CD4-positive, alpha-beta memory T cell (primary cell): ENCODE measurements around the gene KRTAP5-2. TPM values are rescaled to one million over a fixed set of nuclear protein-coding genes. Genes with fewer than 3 reads are reported as not detected.
"Not testable (repeated sequence)": the region's sequence is repeated elsewhere in the genome, so short reads cannot be mapped to it uniquely, and the experiment has no call there.

Experiments used
- CTCF ChIA-PET: fragments of 350-600 bp; sonication (Branson Sonifier 250); formaldehyde crosslinking; loops from one replicate; lab custom pipeline; 2021; ENCODE audit warnings: inconsistent platforms; ENCODE audit not compliant: partially characterized antibody; lab: Charles Lee
- POLR2A ChIA-PET: fragments of 350-600 bp; sonication (Branson Sonifier 250); formaldehyde crosslinking; loops from one replicate; lab custom pipeline; 2021; ENCODE audit not compliant: partially characterized antibody; lab: Charles Lee
- DNase-seq, 5 donors: peaks; one replicate each; pipeline versions ENCODE4 v3.0.0 to v3.0.0-alpha.2; 2020 to 2022; ENCODE audit warnings: mixed read lengths in 1 of 5
- H3K27ac ChIP-seq: one replicate; pipeline ENCODE4 v1.7.0; 2013; ENCODE audit warnings: low read depth, low read length
- H3K27me3 ChIP-seq: 2 replicates; pipeline ENCODE4 v1.7.0; 2013; ENCODE audit warnings: mild to moderate bottlenecking, low read length, moderate library complexity; ENCODE audit not compliant: insufficient read depth
- H3K36me3 ChIP-seq: 2 replicates; pipeline ENCODE4 v1.7.0; 2013; ENCODE audit warnings: mild to moderate bottlenecking, low read length, moderate library complexity; ENCODE audit not compliant: insufficient read depth
- H3K4me1 ChIP-seq: 2 replicates; pipeline ENCODE4 v1.7.0; 2013; ENCODE audit warnings: mild to moderate bottlenecking, low read length, moderate library complexity; ENCODE audit not compliant: insufficient read depth
- H3K4me3 ChIP-seq, 2 donors: one replicate each; pipeline ENCODE4 v1.7.0; 2013; ENCODE audit warnings: low read length in 2 of 2, mild to moderate bottlenecking in 1 of 2
- H3K9me3 ChIP-seq, 2 donors: one replicate each; pipeline ENCODE4 v1.7.0; 2013; ENCODE audit warnings: low read length in 2 of 2, control low read depth in 1 of 2; ENCODE audit not compliant: control insufficient read depth in 1 of 2
- H3K27ac Mint-ChIP-seq, 7 donors: one replicate each; pipeline ENCODE4 v1.8.0; 2020 to 2021; ENCODE audit warnings: mixed read lengths in 7 of 7, mild to moderate bottlenecking in 6 of 7, inconsistent platforms in 3 of 7, moderate library complexity in 3 of 7
- H3K27me3 Mint-ChIP-seq, 2 donors: one replicate each; pipeline ENCODE4 v1.8.0; 2020 to 2021; ENCODE audit warnings: mixed read lengths in 2 of 2
- H3K36me3 Mint-ChIP-seq, 2 donors: one replicate each; pipeline ENCODE4 v1.8.0; 2020 to 2021; ENCODE audit warnings: mixed read lengths in 2 of 2, inconsistent platforms in 1 of 2, mild to moderate bottlenecking in 1 of 2
- H3K4me1 Mint-ChIP-seq, 4 donors: one replicate each; pipeline ENCODE4 v1.8.0; 2020 to 2021; ENCODE audit warnings: mixed read lengths in 4 of 4, mild to moderate bottlenecking in 1 of 4
- H3K4me3 Mint-ChIP-seq, 8 donors: one replicate each; pipeline ENCODE4 v1.8.0; 2020 to 2021; ENCODE audit warnings: mixed read lengths in 8 of 8, mild to moderate bottlenecking in 7 of 8, moderate library complexity in 6 of 8, inconsistent platforms in 3 of 8
- H3K9me3 Mint-ChIP-seq, 8 donors: one replicate each; pipeline ENCODE4 v1.8.0; 2020 to 2021; ENCODE audit warnings: mixed read lengths in 8 of 8, mild to moderate bottlenecking in 5 of 8, inconsistent platforms in 3 of 8, moderate library complexity in 1 of 8
- intact Hi-C: fragments of 100-400 bp; cut with micrococcal nuclease; formaldehyde crosslinking; loops from one replicate; pipeline ENCODE4 v1.15.1; 2023
- polyA plus RNA-seq, 2 donors: library from polyadenylated mRNA; unstranded; fragments of 300-500 nt; fragmentation: Illumina TruSeq; gene quantifications; one replicate each; pipeline ENCODE4 v1.2.3, GENCODE V29; 2021
- total RNA-seq, 2 experiments: library from RNA; stranded (reverse); gene quantifications; one replicate each; pipeline ENCODE4 v1.2.3, GENCODE V29; 2021

Gene KRTAP5-2
- total and polyA plus RNA-seq, 4 experiments from 2014 or later, result not detected

- ChIA-PET POLR2A (interaction anchor here (1.0 kb wide), 1 partner anchor 9 kb away, joined by 4 read pairs; no protein-coding TSS in a partner anchor), CTCF (interaction anchor here (0.7 to 6.4 kb wide), 13 partner anchors 10 to 210 kb away, joined by 3 to 53 read pairs (median 4); partner anchors contain the start of genes KRTAP5-1 and KRTAP5-5)
- Mint-ChIP-seq H3K4me1 (peaks cover 11 to 30% (median 13%) of the 10 kb centered on the region in 4 donors), H3K27me3 (peaks cover 8 to 14% of the 10 kb centered on the region in 2 donors), H3K27ac (peak overlapping the region in 1 of 7 donors; percentile 18)
- intact Hi-C loops, result loop anchor here (2.0 kb wide), 1 partner anchor 33 kb away; the partner anchor contains the start of gene KRTAP5-5
- not testable (repeated sequence) for H3K27ac ChIP-seq, H3K4me1 ChIP-seq, H3K4me3 ChIP-seq, H3K9me3 Mint-ChIP-seq, H3K36me3 ChIP-seq, H3K4me3 Mint-ChIP-seq, DNase-seq, H3K36me3 Mint-ChIP-seq, H3K27me3 ChIP-seq, H3K9me3 ChIP-seq
Observed at GRCh38 chr11:1595994-1596575, 2.0 kb downstream of the KRTAP5-2 start.

GRCh38 chr11:1592628-1593027 lies 5.5 kb downstream of the KRTAP5-2 start:
- no peak overlapping the region for H3K27ac ChIP-seq
- H3K4me3 ChIP-seq, result no peak overlapping the region
- H3K36me3 ChIP-seq, result no peaks in the 10 kb centered on the region
- no peak for DNase-seq
- ChIA-PET POLR2A (no interaction called here), CTCF (no interaction called here)
- peaks cover 2 to 6% of the 10 kb centered on the region in 2 donors for H3K27me3 Mint-ChIP-seq
- peaks cover 25% of the 10 kb centered on the region for H3K4me1 ChIP-seq
- peak overlapping the region in 2 of 7 donors; percentile 27 to 52 for H3K27ac Mint-ChIP-seq
- H3K9me3 Mint-ChIP-seq, result peaks cover 0 to 6% (median 0%) of the 10 kb centered on the region in 8 donors
- intact Hi-C loops, result no loop called here
- peaks cover 21 to 39% (median 31%) of the 10 kb centered on the region in 4 donors for H3K4me1 Mint-ChIP-seq
- H3K36me3 Mint-ChIP-seq, result no peaks in the 10 kb centered on the region
- H3K27me3 ChIP-seq, result no peaks in the 10 kb centered on the region
- no peaks in the 10 kb centered on the region for H3K9me3 ChIP-seq
- H3K4me3 Mint-ChIP-seq, result no peak overlapping the region

- Mint-ChIP-seq H3K36me3 (no peaks in the 10 kb centered on the region), H3K27ac (peak overlapping the region in 5 of 7 donors; percentile 22 to 88 (median 74)), H3K4me3 (peak overlapping the region in 6 of 8 donors; percentile 13 to 59 (median 30)), H3K4me1 (peaks cover 19 to 35% (median 28%) of the 10 kb centered on the region in 4 donors), H3K9me3 (peaks cover 0 to 6% (median 0%) of the 10 kb centered on the region in 8 donors), H3K27me3 (peaks cover 1 to 2% of the 10 kb centered on the region in 2 donors)
- CTCF ChIA-PET, result interaction anchor here (1.2 to 4.3 kb wide), 4 partner anchors 8 to 39 kb away, joined by 3 to 49 read pairs (median 12); no protein-coding TSS in a partner anchor
- Histone ChIP-seq H3K27ac (no peak overlapping the region), H3K4me3 (no peak overlapping the region), H3K9me3 (no peaks in the 10 kb centered on the region), H3K36me3 (no peaks in the 10 kb centered on the region), H3K27me3 (no peaks in the 10 kb centered on the region), H3K4me1 (peaks cover 30% of the 10 kb centered on the region)
- DNase-seq, result no peak
- POLR2A ChIA-PET, result interaction anchor here (1.0 to 4.9 kb wide), 2 partner anchors 16 to 17 kb away, joined by 3 to 72 read pairs; partner anchors contain the start of gene DUSP8
- intact Hi-C loops, result loop anchor here (1.0 kb wide), 2 partner anchors 16 kb away; no protein-coding TSS in a partner anchor
Observed at GRCh38 chr11:1589996-1590395, 8.1 kb downstream of the KRTAP5-2 start.

GRCh38 chr11:1589191-1589963 lies 8.7 kb downstream of the KRTAP5-2 start:
- Histone ChIP-seq H3K27ac (peak overlapping the region; percentile 39), H3K4me1 (peaks cover 33% of the 10 kb centered on the region), H3K4me3 (peak overlapping the region in 1 of 2 donors; percentile 22)
- H3K27me3 ChIP-seq, H3K36me3 ChIP-seq, H3K9me3 Mint-ChIP-seq, H3K36me3 Mint-ChIP-seq, H3K27me3 Mint-ChIP-seq, H3K9me3 ChIP-seq: not testable (repeated sequence)
- intact Hi-C loops, result loop anchor here (1.0 kb wide), 2 partner anchors 15 to 17 kb away; no protein-coding TSS in a partner anchor
- Mint-ChIP-seq H3K4me3 (peak overlapping the region; percentile 69 to 85 (median 79)), H3K27ac (peak overlapping the region; percentile 81 to 97 (median 93)), H3K4me1 (peaks cover 20 to 36% (median 28%) of the 10 kb centered on the region in 4 donors)
- CTCF ChIA-PET, result interaction anchor here (1.1 to 4.3 kb wide), 5 partner anchors 7 to 64 kb away, joined by 4 to 49 read pairs (median 5); no protein-coding TSS in a partner anchor
- POLR2A ChIA-PET, result interaction anchor here (0.5 to 4.9 kb wide), 9 partner anchors 9 to 1425 kb away, joined by 3 to 72 read pairs (median 4); partner anchors contain the start of genes DUSP8 and KRTAP5-2
- peak; percentile 47 to 71 (median 65) for DNase-seq

GRCh38 chr11:1586699-1587098 lies 11.4 kb downstream of the KRTAP5-2 start:
- CTCF ChIA-PET, result interaction anchor here (0.9 to 1.2 kb wide), 2 partner anchors 8 to 12 kb away, joined by 3 read pairs; no protein-coding TSS in a partner anchor
- H3K27ac ChIP-seq, result no peak overlapping the region
- Mint-ChIP-seq H3K27ac (peak overlapping the region in 5 of 7 donors; percentile 26 to 86 (median 47)), H3K4me3 (peak overlapping the region in 2 of 8 donors; percentile 18 to 38), H3K36me3 (no peaks in the 10 kb centered on the region), H3K4me1 (peaks cover 25 to 46% (median 33%) of the 10 kb centered on the region in 4 donors), H3K27me3 (no peaks in the 10 kb centered on the region), H3K9me3 (peaks cover 0 to 6% (median 0%) of the 10 kb centered on the region in 8 donors)
- H3K4me3 ChIP-seq, result no peak overlapping the region
- H3K27me3 ChIP-seq, result no peaks in the 10 kb centered on the region
- H3K9me3 ChIP-seq, result no peaks in the 10 kb centered on the region
- intact Hi-C loops, result no loop called here
- POLR2A ChIA-PET, result no interaction called here
- H3K4me1 ChIP-seq, result peaks cover 38% of the 10 kb centered on the region
- no peak for DNase-seq
- H3K36me3 ChIP-seq, result no peaks in the 10 kb centered on the region

- Mint-ChIP-seq H3K4me3 (peak within 1 kb of the TSS in 3 of 8 donors; percentile 9 to 30 (median 29)), H3K27ac (peak within 1 kb of the TSS in 4 of 7 donors; percentile 29 to 72 (median 50)), H3K4me1 (peaks cover 20 to 41% (median 28%) of the 10 kb centered on the region in 4 donors)
- H3K27me3 ChIP-seq, H3K27me3 Mint-ChIP-seq, intact Hi-C loops, DNase-seq, H3K9me3 ChIP-seq, H3K27ac ChIP-seq, H3K36me3 ChIP-seq, H3K9me3 Mint-ChIP-seq, H3K36me3 Mint-ChIP-seq, H3K4me3 ChIP-seq: not testable (repeated sequence)
- ChIA-PET CTCF (interaction anchor here (0.6 to 4.2 kb wide), 3 partner anchors 11 to 25 kb away, joined by 3 to 15 read pairs (median 3); no protein-coding TSS in a partner anchor), POLR2A (interaction anchor here (1.1 kb wide), 1 partner anchor 10 kb away, joined by 3 read pairs; no protein-coding TSS in a partner anchor)
- peaks cover 34% of the 10 kb centered on the region for H3K4me1 ChIP-seq
Observed at GRCh38 chr11:1584661-1585370, 13.3 kb downstream of the KRTAP5-2 start, which contains the start of gene KRTAP5-1. Gene KRTAP5-1 (minus strand): TSS chr11:1585283. CDS start chr11:1585249, 34 bp downstream.
